ENCODE measurements around the gene EFCAB6.

EFCAB6 gene

GRCh38 chr22:43630451-43630850, 181.7 kb downstream of the EFCAB6 start:
- Mint-ChIP-seq H3K4me3 (no peak overlapping the region), H3K27me3 (ENCODE audit: low read depth) (peaks cover 16% of the 10 kb centered on the region), H3K4me1 (no peaks in the 10 kb centered on the region), H3K27ac (no peak overlapping the region), H3K36me3 (ENCODE audit: low read depth) (peaks cover 3% of the 10 kb centered on the region), H3K9me3 (no peaks in the 10 kb centered on the region)
- no peak for TF ChIP-seq CTCF (IDR thresholded peaks at IDR 0.05; ENCODE audit: unreplicated experiment in 3 of 3)

GRCh38 chr22:43628250-43628649, 183.9 kb downstream of the EFCAB6 start:
- Mint-ChIP-seq H3K9me3 (no peaks in the 10 kb centered on the region), H3K27me3 (ENCODE audit: low read depth) (peaks cover 10% of the 10 kb centered on the region), H3K27ac (no peak overlapping the region), H3K36me3 (ENCODE audit: low read depth) (peaks cover 3% of the 10 kb centered on the region), H3K4me3 (no peak overlapping the region), H3K4me1 (no peaks in the 10 kb centered on the region)
- TF ChIP-seq CTCF (IDR thresholded peaks at IDR 0.05; ENCODE audit: unreplicated experiment in 3 of 3), result no peak

GRCh38 chr22:43627485-43628213, 184.5 kb downstream of the EFCAB6 start:
- peaks cover 10% of the 10 kb centered on the region for H3K27me3 Mint-ChIP-seq (ENCODE audit: low read depth)
- TF ChIP-seq CTCF (IDR thresholded peaks at IDR 0.05; ENCODE audit: unreplicated experiment in 3 of 3), result no peak
- no peaks in the 10 kb centered on the region for H3K9me3 Mint-ChIP-seq
- H3K36me3 Mint-ChIP-seq (ENCODE audit: low read depth), result peaks cover 2% of the 10 kb centered on the region
- H3K4me1 Mint-ChIP-seq, result no peaks in the 10 kb centered on the region
- H3K27ac Mint-ChIP-seq, result no peak overlapping the region
- H3K4me3 Mint-ChIP-seq, result no peak overlapping the region

GRCh38 chr22:43625242-43625641, 186.9 kb downstream of the EFCAB6 start:
- no peak for TF ChIP-seq CTCF (IDR thresholded peaks at IDR 0.05; ENCODE audit: unreplicated experiment in 3 of 3)
- peaks cover 4% of the 10 kb centered on the region for H3K36me3 Mint-ChIP-seq (ENCODE audit: low read depth)
- H3K4me3 Mint-ChIP-seq, result no peak overlapping the region
- H3K27ac Mint-ChIP-seq, result no peak overlapping the region
- H3K9me3 Mint-ChIP-seq, result peaks cover 5% of the 10 kb centered on the region
- no peaks in the 10 kb centered on the region for H3K4me1 Mint-ChIP-seq
- H3K27me3 Mint-ChIP-seq (ENCODE audit: low read depth), result peaks cover 10% of the 10 kb centered on the region

GRCh38 chr22:43624144-43624998, 187.7 kb downstream of the EFCAB6 start:
- TF ChIP-seq CTCF (IDR thresholded peaks at IDR 0.05; ENCODE audit: unreplicated experiment in 3 of 3), result no peak
- H3K27me3 Mint-ChIP-seq (ENCODE audit: low read depth), result peaks cover 10% of the 10 kb centered on the region

More at GRCh38 chr22:43624144-43624998, 187.7 kb downstream of the EFCAB6 start:
- peaks cover 11% of the 10 kb centered on the region for H3K9me3 Mint-ChIP-seq
- H3K4me1 Mint-ChIP-seq, result no peaks in the 10 kb centered on the region
- H3K27ac Mint-ChIP-seq, result no peak overlapping the region
- H3K36me3 Mint-ChIP-seq (ENCODE audit: low read depth), result peaks cover 8% of the 10 kb centered on the region
- no peak overlapping the region for H3K4me3 Mint-ChIP-seq
